Stimulated activated CD4-positive, alpha-beta T cell treated with anti-CD3 and anti-CD28 coated beads, Interleukin-2, amount 100 ng/mL, for 24 hours (primary cell): ENCODE results near the gene TMPRSS9.
"Not testable (repeated sequence)": the region's sequence is repeated elsewhere in the genome, so short reads cannot be mapped to it uniquely, and the experiment has no call there.

Experiments
- DNase-seq, 2 donors: peaks; one replicate each; pipeline ENCODE4 v3.0.0-alpha.2; 2020

Gene TMPRSS9

DNA sequence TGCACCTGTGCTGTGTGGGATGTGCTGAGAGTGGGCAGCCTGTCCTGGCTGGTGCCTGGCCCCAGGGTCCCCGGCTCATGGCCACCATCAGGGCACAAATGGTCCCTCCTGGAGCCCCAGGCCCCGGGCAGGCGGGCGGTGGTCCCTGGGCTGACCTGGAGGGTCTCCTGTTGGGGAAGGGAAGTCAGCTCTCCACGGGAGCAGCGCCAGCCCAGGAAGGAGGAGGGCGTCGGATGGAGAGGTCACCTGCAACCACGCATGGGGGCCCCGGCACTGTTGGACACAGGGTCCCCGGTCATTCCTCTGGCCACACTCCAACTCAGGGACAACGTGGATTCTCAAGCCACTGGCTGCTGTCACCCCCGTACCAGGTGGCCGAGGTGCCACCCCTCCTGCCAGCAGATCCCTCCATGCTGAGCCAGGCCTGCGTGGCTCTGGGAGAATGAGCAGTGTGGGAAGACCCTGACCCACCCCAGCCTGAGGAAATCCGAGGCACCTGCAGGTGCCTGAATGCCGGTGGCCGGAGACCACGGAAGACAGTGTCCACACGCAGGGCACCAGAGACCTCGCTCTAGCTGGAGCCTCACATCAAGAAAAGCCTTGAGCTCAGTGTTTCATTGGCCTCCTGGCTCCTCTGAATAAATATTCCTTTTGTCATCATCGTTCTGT lies 83.2 kb downstream of the TMPRSS9 start:
- no peak for DNase-seq

GRCh38 chr19:2443785-2444182 lies 83.7 kb downstream of the TMPRSS9 start:
- no peak for DNase-seq

- DNase-seq, result no peak
Measured at GRCh38 chr19:2444251-2445002, 84.4 kb downstream of the TMPRSS9 start.

DNA sequence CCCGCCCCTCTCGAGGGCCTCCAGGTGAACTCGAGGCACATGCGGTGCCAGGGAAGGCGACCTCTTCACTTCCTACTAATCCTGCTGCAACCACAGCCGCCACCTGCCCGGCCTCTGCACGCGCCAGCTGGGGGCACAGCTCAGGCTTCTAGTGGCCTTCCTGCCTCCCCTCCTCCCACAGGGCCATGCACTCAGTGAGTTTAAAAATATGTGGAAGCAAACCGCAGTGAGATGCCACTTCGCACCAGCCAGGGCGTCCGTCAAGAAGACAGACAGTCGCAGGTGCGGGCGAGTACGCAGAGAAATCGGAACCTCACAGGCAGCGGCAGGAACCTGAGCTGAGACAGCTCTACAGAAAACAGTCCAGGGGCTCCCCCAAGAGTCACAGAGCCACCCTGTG lies 86.3 kb downstream of the TMPRSS9 start:
- DNase-seq, result no peak

- DNase-seq, result no peak
Measured at GRCh38 chr19:2449019-2449418, 89.0 kb downstream of the TMPRSS9 start.

DNA sequence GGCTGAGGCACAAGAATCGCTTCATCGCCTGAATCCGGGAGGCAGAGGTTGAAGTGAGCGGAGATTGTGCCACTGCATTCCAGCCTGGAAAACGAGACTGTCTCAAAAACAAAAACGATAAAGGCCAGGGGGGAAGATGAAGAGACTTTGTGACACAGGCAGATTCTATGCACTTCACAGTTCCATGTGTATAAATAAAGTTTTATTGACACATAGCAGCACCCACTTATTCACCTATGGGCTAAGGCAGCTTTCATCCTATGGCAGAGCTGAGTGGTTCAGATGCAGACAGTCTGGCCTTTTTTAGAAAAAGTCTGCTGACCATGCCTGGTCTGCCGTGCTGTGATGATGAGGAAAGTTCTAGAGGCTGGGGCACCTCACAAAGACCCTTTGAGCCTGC lies 91.1 kb downstream of the TMPRSS9 start:
- no peak for DNase-seq

- no peak for DNase-seq
Measured at GRCh38 chr19:2451741-2452140, 91.7 kb downstream of the TMPRSS9 start.

DNA sequence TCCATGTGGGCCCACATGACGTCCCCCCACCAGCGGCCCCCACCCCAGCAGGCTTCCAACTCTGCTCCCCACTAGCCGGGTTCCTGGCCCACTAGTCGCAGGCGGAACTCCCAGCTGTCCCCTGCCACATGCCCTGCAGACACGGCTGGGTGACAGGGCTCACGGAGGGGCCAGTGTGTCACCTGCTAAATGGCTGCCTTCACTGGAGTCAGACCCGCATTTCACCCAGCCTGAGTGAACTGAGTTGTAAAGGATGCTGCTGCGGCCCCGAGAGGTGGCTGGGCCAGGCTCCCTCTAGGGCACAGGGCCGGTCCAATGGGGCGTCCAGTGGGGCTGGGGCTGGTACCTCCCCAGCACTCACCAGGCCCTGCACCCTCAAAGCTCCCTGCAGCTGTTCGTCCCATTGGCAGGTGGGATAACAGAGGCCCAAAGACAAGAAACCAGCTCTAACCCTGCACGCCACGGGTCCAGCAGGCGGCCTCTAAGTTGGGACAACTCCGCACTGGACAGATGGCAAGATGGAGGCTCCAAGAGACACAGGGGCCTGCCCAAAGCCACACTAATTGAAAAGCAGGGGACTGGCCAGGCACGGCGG lies 93.5 kb downstream of the TMPRSS9 start:
- no peak for DNase-seq

- DNase-seq, result no peak
Measured at GRCh38 chr19:2454199-2454961, 94.3 kb downstream of the TMPRSS9 start.

GRCh38 chr19:2454962-2455850 lies 95.1 kb downstream of the TMPRSS9 start:
- DNase-seq, result no peak

- DNase-seq, result peak; percentile 55 to 68
Measured at GRCh38 chr19:2455851-2456570, 95.9 kb downstream of the TMPRSS9 start.

DNA sequence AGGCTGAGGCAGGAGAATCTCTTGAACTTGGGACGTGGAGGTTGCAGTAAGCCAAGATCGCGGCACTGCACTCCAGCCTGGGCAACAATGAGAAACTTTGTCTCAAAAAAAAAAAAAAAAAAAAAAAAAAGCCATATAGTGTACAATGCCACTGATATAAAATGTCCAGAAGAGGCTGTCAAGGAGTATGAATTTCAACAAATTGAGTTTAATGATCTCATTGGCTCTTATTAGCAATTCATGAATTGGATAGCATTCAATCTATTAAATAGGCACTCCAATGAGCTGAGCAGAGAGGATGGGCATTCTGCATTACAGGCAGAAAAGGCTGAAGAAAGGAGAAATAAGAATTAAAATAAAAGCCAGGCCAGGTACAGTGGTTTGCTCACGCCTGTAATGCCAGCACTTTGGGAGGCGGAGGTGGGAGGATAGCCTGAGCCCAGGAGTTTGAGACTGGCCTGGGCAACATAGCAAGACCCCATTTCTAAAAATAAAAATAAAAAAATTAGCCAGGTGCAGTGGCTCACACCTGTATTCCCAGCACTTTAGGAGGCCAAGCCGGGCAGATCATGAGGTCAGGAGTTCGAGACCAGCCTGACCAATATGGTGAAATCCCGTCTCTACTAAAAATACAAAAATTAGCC lies 97.5 kb downstream of the TMPRSS9 start:
- no peak for DNase-seq

GRCh38 chr19:2458054-2458453 lies 98.0 kb downstream of the TMPRSS9 start:
- no peak for DNase-seq

DNA sequence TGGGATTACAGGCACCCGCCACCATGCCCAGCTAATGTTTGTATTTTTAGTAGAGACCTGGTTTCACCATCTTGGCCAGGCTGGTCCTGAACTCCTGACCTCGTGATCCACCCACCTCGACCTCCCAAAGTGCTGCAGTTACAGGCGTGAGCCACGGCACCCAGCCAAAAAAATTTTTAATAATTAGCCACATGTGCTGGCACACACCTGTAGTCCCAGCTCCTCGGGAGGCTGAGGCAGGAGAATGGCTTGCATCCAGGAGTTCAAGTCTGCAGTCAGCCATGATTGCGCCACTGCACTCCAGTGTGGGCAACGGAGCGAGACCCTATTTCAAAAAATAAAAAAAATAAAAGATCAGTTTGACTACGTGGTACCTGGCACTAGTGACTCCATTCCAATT lies 98.7 kb downstream of the TMPRSS9 start:
- DNase-seq, result not testable (repeated sequence)

GRCh38 chr19:2460245-2460644 lies 100.2 kb downstream of the TMPRSS9 start:
- DNase-seq, result no peak

DNA sequence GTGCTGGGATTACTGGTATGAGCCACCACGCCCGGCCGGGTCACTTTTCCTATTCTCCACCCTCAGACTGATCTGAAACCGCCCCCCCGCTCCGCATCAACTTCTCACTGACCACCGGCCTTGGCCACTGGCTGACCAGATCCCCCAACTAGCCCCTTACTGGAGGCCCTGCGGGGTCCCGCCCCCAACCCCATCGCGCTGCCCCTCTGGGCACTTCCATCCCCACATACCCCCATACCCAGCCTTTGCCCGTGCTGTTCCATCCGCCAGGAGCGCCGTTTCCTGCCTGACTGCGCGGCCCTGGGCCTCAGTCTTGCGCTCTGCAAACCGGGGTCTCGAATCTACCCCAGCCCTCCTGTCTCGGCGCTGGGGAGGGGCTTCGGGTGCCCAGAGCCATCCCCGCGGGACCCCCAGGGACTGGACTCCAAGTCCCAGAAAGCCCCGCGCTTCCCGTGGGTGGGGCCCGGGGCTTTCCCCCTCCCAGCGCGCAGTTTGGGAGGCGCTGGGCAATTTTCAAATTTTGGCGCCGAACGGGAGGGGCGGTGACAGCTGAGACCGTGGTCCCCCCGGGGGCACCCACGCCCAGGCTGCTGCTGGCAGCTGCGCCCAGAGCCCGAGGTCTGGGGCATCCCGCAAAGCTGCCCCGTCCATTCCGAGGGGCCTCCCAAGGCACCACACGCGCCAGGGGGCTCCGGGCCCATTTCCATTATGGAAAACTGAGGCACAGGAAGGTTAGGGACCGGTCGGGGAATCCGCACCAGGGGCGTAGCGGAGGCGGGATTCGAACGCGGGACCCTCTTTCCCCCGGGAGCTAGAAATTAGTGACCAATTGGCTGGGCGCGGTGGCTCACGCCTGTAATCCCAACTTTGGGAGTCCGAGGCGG lies 101.9 kb downstream of the TMPRSS9 start:
- peak; percentile 70 to 86 for DNase-seq

- DNase-seq, result no peak
Measured at GRCh38 chr19:2462635-2463421, 102.8 kb downstream of the TMPRSS9 start.

DNA sequence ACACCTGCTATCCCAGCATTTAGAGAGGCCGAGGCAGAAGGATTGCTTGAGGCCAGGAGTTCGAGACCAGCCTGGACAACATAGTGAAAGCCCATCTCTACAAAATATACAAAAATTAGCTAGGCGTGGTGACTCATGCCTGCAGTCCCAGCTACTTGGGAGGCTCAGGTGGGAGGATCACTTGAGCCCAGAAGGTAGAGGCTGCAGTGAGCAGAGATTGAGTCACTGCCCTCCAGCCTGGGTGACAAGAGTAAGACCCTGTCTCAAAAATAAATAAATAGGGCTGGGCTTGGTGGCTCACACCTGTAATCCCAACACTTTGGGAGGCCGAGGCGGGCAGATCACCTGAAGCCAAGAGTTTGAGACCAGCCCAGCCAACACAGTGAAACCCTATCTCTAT lies 103.6 kb downstream of the TMPRSS9 start:
- DNase-seq, result not testable (repeated sequence)

DNA sequence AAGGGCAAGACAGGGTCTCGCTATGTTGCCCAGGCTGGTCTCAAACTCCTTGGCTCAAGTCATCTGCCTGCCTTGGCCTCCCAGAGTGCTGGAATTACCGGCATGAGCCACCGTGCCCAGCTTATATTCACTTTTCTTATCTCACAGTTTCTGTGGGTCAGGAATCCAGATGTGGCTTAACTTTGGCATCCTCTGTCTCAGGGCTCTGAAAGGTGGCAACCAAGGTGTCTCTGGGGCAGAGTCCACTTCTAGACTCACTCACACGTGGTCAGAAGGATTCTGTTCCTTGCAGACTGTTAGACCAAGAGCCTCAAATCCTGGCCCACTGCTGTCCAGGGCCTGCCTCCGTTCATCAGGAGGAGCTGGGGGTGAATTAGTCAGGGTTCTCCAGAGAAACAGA lies 104.3 kb downstream of the TMPRSS9 start:
- no peak for DNase-seq
